Suppressor macrophage treated with lipopolysaccharide for 1 hour (primary cell): ENCODE results near the gene AP5B1.

Experiments used
- DNase-seq, 3 donors: peaks; one replicate each; pipeline ENCODE4 v3.0.0-alpha.2; 2020 to 2022

Gene AP5B1

DNA sequence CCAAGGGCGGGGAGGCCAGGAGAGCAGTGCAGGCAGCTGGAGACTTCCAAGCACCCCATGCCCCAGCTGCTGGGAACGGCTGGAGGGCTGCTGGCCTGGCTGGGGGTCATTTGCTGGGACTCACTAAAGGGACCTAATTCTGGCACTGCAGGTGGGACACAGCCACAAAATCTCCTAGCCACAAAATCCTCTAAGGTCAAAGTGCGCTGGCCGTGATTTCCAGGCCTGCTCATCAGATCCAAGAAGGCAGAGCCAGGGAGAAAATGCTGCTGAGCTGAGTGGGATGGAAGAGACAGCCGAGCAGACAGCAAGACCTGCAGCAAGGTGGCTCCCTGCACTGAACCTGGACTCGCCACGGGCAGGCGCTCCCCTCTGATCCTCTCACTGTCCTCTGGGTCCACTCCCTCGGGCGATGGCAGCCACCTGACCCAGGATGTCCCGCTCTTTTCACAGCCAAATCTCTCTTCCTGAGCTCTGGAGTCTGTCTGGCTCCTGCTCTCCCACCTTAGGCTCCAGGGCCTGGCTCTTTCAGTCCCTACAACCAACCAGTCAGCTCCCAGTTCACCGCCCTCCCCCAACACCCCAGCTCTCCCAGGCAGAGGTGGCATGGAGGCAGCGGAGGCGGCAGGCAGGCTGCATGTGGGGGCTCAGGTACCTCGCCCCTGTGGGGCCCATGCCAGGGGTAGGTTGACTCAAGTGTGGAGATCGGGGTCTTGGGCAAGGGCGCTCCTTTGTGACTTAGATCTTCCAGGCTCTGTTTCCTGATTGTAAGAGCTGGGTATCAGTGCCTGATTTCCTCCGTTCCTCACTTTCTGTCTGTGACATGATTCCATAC lies 20.6 kb upstream of the AP5B1 start:
- DNase-seq = no peak

GRCh38 chr11:65798882-65799281 lies 18.1 kb upstream of the AP5B1 start:
- DNase-seq = no peak

DNA sequence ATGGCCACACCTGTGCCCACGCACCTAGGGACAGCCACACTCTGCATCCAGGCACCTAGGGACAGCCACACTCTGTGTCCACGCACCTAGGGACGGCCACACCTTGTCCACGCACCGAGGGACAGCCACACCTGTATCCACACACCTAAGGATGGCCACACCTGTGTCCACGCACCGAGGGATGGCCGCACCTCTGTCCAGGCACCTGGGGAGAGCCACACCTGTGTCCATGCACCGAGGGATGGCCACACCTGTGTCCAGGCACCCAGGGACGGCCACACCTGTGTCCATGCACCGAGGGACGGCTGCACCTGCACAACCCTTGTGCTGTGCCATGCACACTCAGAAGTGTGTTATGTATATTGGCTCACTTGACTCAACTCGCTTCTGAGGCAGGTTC lies 16.9 kb upstream of the AP5B1 start:
- DNase-seq = no peak

GRCh38 chr11:65796726-65797601 lies 16.2 kb upstream of the AP5B1 start:
- DNase-seq = no peak

- DNase-seq = no peak
These were observed 14.1 kb upstream of the AP5B1 start for GRCh38 chr11:65794570-65795510.

DNA sequence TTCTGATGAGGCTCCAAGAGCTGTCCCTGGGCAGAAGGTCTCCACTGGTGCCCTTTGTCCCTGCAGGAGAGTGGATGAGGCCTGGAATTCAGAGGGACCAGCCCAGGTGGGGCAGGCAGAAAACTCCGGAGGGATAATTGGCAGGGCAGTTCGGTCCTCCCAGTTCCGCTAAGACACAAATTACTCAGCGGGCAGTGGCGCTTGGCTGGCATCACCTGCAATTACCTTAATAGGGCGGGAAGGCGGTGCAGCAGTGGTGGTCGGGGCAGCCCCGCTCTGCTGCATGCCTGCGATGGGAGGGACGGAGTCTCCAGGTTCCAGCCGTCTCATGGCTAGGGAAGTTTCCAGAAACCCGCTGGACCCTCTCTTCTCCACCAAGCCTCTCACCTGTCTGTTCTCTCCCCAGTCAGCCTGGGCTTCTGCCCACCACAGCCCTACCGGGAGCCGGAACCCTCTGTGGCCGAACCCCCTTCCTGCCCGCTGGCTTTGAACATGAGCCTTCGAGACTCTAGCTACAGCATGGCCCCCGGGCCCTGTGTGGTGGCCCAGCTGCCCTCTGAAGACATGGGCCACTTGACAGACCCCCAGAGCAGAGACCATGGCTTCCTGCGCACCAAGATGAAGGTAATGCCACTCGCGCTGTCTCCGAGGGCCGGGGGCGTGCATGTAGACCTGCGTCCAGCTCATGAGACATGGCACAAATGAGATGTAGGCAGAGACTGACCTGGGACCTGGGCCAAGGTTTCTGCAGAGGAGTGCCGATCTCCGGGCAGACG lies 13.0 kb upstream of the AP5B1 start:
- no peak for DNase-seq

- DNase-seq = no peak
These were observed 12.4 kb upstream of the AP5B1 start for GRCh38 chr11:65793144-65793581.

DNA sequence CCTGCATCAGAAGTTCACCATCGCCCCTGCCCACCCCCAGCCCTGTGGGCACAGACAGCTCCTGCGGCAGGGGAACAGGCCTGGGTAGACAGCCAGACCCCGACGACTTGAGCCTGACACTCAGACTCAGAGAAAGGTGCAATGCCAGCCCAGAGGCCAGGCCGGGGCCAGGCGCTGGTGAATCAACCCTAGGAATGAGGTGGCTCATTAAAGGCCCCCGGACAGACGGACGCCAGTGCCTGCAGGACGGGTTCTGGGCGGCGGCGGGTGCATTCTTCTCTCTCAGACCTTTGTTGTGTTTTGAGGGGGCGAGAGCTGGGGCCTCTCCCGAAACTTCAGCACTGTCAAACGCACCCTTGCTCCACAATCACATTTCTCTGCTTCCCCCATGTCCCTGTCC lies 11.7 kb upstream of the AP5B1 start:
- DNase-seq = no peak

- peak; percentile 83 to 86 (median 85) for DNase-seq
These were observed 11.0 kb upstream of the AP5B1 start for GRCh38 chr11:65791719-65792213.

DNA sequence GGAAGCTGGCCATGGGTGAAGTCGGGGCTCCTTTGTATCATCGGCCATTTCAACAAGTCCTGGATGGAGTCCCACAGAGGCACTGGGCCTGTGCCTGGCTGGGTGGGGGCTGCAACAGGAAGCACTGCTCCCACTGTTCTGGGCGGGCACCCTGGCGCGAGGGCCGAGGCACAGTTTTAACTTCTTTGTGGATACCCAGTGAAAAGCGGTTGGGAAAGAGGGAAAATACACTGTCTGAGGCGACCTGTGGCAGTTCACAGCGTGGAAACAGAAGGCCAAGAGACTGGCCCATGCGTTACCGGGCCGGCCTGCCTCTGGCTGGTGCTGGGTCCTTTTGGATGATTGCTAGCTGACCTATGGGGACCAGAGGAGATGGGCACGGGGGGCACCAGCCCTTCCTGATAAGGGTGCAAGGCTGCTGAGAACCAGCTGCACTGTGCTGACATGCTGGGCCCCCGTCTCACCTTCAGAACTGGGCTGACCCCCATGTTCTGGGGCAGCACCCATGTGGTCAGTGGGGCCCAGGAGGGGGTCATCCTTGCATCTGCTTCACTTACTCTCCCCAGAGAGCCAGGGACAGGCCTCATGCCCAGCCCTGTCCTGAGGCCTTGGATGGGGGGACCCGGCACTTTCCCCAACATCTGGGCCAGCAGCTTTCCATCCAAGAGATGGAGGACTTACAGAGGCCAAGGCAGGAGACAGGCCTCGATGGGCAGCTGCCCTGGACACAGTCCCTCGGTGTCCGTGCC lies 10.3 kb upstream of the AP5B1 start:
- DNase-seq = no peak

DNA sequence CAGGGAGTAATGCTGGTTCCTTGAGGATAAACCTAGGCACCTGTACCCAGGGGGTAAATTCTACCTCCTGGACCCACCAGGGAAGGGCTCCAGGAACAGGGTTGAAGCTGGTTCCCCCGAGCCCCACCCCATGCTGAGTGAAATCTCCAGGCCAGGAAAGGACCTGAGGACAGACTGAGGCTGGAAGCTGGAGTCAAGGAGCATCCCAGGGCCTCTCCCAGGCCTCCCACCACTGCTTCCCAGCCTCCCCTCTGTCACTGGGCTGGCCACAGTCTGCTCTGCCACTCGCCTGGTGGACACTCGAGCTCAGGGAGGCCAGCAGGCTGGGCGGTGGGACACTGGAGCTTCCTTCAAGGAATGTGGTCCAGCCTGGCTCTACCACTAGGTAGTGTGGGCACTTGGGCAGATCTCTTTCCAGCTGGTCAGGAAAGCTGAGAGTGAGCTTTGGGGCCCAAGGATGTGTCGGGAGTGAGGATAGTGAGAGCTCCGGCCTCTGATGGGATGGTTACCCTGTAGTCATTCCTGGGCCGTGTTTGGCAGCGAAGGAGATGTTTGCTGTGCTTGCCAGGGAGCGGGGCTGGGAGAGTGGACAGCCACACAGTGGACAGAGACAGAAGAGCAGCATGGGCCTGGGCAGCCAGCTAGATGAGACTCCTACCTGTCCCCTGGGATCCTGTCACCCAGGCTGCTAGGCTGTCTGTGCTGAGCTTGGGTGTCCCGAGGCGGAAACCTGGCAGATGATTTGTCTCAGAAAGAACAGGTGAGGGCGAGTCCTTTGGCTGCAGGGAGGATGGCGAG lies 9.5 kb upstream of the AP5B1 start:
- DNase-seq = no peak

DNA sequence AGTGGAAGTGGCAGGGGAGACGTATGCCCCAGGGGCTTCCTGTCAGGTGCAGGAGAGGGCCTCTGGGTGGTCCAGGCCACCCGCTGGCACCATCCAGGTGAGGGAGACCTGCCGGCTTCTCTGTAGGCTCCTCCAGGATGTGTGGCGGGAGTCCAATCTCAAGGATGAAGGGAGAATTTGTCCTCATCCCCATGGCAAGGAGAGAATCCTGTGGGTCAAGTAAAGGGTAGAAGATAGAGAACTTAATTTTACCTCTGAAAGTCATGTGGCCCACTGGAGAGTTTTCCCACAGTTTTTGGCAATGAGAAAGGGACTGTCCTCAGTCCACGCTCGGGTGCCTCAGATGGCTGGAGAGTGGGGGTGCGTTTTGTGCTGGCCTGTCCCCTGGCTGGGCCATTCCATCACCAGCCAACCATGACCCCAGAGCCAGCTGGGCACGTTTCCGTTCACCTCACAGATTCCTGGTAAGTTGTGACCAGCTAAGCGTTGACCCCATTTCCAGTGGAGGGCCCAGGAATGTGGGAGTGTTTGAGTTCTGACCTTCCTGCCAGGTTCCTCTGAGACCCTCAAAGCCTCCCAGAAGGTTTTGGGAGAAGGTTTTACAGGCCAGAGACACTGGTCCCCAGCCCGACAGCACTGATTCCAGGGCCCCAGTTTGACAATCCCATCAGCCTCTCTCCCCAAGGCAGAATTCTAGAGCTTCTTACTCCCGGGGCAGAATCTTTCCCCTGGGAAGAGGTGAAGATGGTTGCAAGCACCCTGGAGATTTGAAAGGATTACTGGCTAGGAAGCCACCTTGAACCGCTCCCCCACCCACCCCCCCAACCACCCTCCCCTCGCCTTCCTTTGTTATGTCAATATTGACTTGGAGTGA lies 8.7 kb upstream of the AP5B1 start:
- no peak for DNase-seq

- DNase-seq = no peak
These were observed 8.0 kb upstream of the AP5B1 start for GRCh38 chr11:65788821-65789220.

DNA sequence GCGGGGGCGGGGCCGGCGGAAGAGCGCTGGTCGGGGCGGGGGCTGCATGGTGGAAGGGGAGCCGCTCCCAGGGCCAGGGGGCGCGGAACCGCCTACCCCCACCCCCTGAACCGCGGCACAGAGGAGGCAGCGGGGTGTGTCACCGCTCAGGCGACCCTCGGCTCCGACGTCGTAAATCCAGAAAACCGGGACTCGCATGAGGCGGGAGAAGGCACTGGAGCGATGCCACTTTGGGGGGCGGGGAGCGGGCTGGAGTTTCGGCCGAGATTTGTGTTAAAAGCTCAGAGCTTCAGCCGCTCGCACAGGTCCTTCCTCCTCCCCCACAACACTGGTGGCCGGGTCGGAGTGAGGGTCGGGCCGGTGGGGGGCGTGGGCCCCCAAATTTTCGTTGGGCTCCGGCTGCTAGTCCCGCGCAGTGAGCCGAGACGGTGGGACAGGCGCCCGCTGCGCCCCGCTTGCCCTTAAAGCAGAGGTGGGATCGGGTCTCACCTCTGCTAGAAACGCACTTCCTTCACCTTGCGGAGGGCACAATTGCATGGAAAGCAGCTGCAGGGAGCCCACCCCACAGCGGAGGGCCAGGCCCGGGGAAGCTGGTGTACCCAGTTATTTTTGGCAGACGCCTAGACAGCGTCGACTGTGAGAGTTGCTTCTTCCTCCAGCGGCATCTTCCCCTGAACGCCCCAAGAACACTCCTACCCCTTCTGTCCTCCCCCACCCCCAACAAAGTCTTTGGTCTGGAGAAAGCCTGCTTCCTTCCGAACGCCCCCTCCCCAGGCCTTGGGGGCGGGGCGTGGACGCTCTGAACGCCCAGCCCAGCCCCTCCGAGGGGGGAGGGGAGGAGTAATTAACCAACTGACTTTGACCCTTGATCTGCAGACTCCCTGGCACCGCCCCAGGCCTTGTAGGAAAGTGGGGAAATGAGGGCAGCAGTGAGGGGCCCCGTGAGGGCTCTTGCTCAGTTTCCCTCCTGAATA lies 7.2 kb upstream of the AP5B1 start:
- peak in 1 of 3 donors; percentile 43 for DNase-seq

- peak in 1 of 3 donors; percentile 31 for DNase-seq
These were observed 6.2 kb upstream of the AP5B1 start, which contains the start of gene OVOL1 for GRCh38 chr11:65786786-65787636. Gene OVOL1 (plus strand): TSS chr11:65787063. CDS start chr11:65787374, 311 bp downstream.

DNA sequence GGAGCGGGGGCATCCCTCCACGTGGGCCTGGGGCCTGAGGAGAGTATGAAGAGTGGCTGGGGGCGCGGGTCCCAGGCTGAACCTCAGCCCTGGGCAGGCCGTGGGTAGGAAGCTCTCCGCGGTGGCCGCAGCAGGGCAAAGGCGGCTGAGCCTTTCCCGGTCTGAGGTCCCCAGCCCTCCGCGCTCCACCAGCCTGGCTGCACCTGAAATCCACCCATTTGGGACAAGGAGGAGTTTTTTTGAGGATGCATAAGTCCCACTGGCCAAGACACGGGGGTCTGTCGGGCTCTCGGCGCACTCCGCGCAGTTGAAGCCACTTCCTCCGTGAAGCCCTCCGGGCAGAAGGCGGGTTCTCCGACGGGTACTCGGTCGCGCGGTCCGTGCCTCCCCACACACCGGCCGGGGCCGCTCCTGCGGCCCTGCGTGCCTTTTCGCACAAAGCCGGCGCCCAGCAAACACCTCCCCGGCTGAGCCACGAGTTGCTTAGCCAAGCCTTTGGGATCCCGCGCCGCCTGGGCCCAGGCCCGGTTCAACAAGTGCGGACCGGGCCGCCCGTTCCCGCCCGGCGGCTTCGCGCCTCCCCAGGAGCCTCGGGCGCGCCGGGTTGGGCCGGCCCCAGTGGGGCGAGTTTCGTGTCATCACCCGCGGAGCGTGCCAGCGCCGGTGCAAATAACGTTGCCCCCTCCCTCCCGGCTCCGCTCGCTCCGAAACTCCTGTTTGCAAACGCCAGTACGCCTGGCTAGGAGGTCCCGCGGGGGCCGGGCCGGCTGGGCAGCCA lies 5.4 kb upstream of the AP5B1 start:
- peak in 1 of 3 donors; percentile 46 for DNase-seq
